Amygdala (tissue), 56 donors: Measurements from ENCODE around the gene BBS9.
"Not testable (repeated sequence)": the region's sequence is repeated elsewhere in the genome, so short reads cannot be mapped to it uniquely, and the experiment has no call there.

Experiments used
- DNase-seq, 56 donors: peaks; one replicate each; lab custom pipeline; 2025; lab: John Stamatoyannopoulos, UW

The BBS9 gene

GRCh38 chr7:33477719-33478480, 348.5 kb downstream of the BBS9 start:
- DNase-seq = no peak

GRCh38 chr7:33484476-33484875, 355.1 kb downstream of the BBS9 start:
- DNase-seq = not testable (repeated sequence)

GRCh38 chr7:33485747-33486493, 356.6 kb downstream of the BBS9 start:
- no peak for DNase-seq

GRCh38 chr7:33486633-33487032, 357.3 kb downstream of the BBS9 start:
- DNase-seq = no peak

GRCh38 chr7:33487998-33488682, 358.8 kb downstream of the BBS9 start:
- DNase-seq = no peak

GRCh38 chr7:33494474-33494873, 365.1 kb downstream of the BBS9 start:
- DNase-seq = no peak

GRCh38 chr7:33495207-33495606, 365.8 kb downstream of the BBS9 start:
- no peak for DNase-seq

- DNase-seq = no peak
Measured at GRCh38 chr7:33497051-33497450, 367.7 kb downstream of the BBS9 start.

GRCh38 chr7:33500703-33501701, 371.6 kb downstream of the BBS9 start:
- no peak for DNase-seq

GRCh38 chr7:33503014-33503413, 373.6 kb downstream of the BBS9 start:
- DNase-seq = no peak

GRCh38 chr7:33503736-33504135, 374.4 kb downstream of the BBS9 start:
- no peak for DNase-seq

GRCh38 chr7:33504266-33504665, 374.9 kb downstream of the BBS9 start:
- DNase-seq = no peak

- no peak for DNase-seq
Measured at GRCh38 chr7:33509206-33509605, 379.8 kb downstream of the BBS9 start.

GRCh38 chr7:33511778-33512177, 382.4 kb downstream of the BBS9 start:
- no peak for DNase-seq

- DNase-seq = no peak
Measured at GRCh38 chr7:33516568-33516967, 387.2 kb downstream of the BBS9 start.

- no peak for DNase-seq
Measured at GRCh38 chr7:33517191-33517590, 387.8 kb downstream of the BBS9 start.

- DNase-seq = not testable (repeated sequence)
Measured at GRCh38 chr7:33527008-33527407, 397.6 kb downstream of the BBS9 start.

- DNase-seq = not testable (repeated sequence)
Measured at GRCh38 chr7:33527613-33528012, 398.2 kb downstream of the BBS9 start.

GRCh38 chr7:33529070-33529469, 399.7 kb downstream of the BBS9 start:
- no peak for DNase-seq

GRCh38 chr7:33530664-33531063, 401.3 kb downstream of the BBS9 start:
- no peak for DNase-seq
